T-helper 2 cell treated with Interferon-gamma antibody and Interleukin-4, amounts not matched to agents 100 ng/mL and 5 ng/mL, for 36 hours (primary cell): ENCODE data around the gene CALHM3. TPM values are rescaled to one million over a fixed set of nuclear protein-coding genes. Genes with fewer than 3 reads are reported as not detected.

Experiments
- intact Hi-C: fragments of 100-400 bp; cut with micrococcal nuclease; formaldehyde crosslinking; loops from one replicate; pipeline ENCODE4 v1.15.1; 2023
- total RNA-seq: library from RNA; stranded (reverse); gene quantifications from 2 replicates; pipeline ENCODE4 v1.2.3, GENCODE V29; 2022

Gene CALHM3
- total RNA-seq, 1 donor from 2014 or later, result not detected

- intact Hi-C loops, result no loop called here
Observed at GRCh38 chr10:103476046-103476768, 2.8 kb downstream of the CALHM3 start.

- intact Hi-C loops, result no loop called here
Observed at GRCh38 chr10:103475437-103475836, 3.6 kb downstream of the CALHM3 start.

- intact Hi-C loops, result loop anchor here (5.0 kb wide), 1 partner anchor 107 kb away; the partner anchor contains the start of gene TAF5
Observed at GRCh38 chr10:103474077-103474476, 5.0 kb downstream of the CALHM3 start.

- intact Hi-C loops, result loop anchor here (5.0 kb wide), 1 partner anchor 106 kb away; the partner anchor contains the start of gene TAF5
Observed at GRCh38 chr10:103473261-103473671, 5.8 kb downstream of the CALHM3 start.

GRCh38 chr10:103472005-103472404 is 7.0 kb downstream of the CALHM3 start:
- intact Hi-C loops, result loop anchor here (5.0 kb wide), 1 partner anchor 105 kb away; the partner anchor contains the start of gene TAF5

GRCh38 chr10:103470761-103471653 is 8.0 kb downstream of the CALHM3 start:
- intact Hi-C loops, result loop anchor here (1.0 to 5.0 kb wide), 4 partner anchors 11 to 104 kb away; partner anchors contain the start of genes ATP5MK, CALHM2, PDCD11 and TAF5

GRCh38 chr10:103469201-103469600 is 9.8 kb downstream of the CALHM3 start:
- intact Hi-C loops, result no loop called here

GRCh38 chr10:103467406-103467805 is 11.6 kb downstream of the CALHM3 start:
- intact Hi-C loops, result no loop called here

GRCh38 chr10:103466734-103467133 is 12.3 kb downstream of the CALHM3 start:
- intact Hi-C loops, result no loop called here

- intact Hi-C loops, result no loop called here
Observed at GRCh38 chr10:103465411-103466179, 13.4 kb downstream of the CALHM3 start.

GRCh38 chr10:103463499-103463898 is 15.5 kb downstream of the CALHM3 start:
- intact Hi-C loops, result no loop called here

- intact Hi-C loops, result no loop called here
Observed at GRCh38 chr10:103459615-103460014, 19.4 kb downstream of the CALHM3 start.

- intact Hi-C loops, result no loop called here
Observed at GRCh38 chr10:103458720-103459119, 20.3 kb downstream of the CALHM3 start, which contains the start of gene CALHM1. Gene CALHM1, minus strand, starts transcription at chr10:103458900. Its CDS starts 149 bp downstream, at chr10:103458751.

GRCh38 chr10:103457896-103458583 is 21.0 kb downstream of the CALHM3 start:
- intact Hi-C loops, result no loop called here

- intact Hi-C loops, result no loop called here
Observed at GRCh38 chr10:103457176-103457712, 21.8 kb downstream of the CALHM3 start.

- intact Hi-C loops, result no loop called here
Observed at GRCh38 chr10:103456074-103456660, 22.9 kb downstream of the CALHM3 start.

- intact Hi-C loops, result no loop called here
Observed at GRCh38 chr10:103455235-103455634, 23.8 kb downstream of the CALHM3 start.

- intact Hi-C loops, result loop anchor here (5.0 kb wide), 1 partner anchor 57 kb away; the partner anchor contains the start of genes ATP5MK and PDCD11
Observed at GRCh38 chr10:103454026-103454425, 25.0 kb downstream of the CALHM3 start.

- intact Hi-C loops, result loop anchor here (1.0 to 5.0 kb wide), 2 partner anchors 19 to 55 kb away; partner anchors contain the start of genes ATP5MK and PDCD11
Observed at GRCh38 chr10:103452506-103453230, 26.4 kb downstream of the CALHM3 start.
